NAMALWA (cell line): Measurements from ENCODE around the gene RPL23.
A peak's percentile ranks its signal among the peaks of the same experiment; 100 is the strongest.
"Not testable (repeated sequence)": the region's sequence is repeated elsewhere in the genome, so short reads cannot be mapped to it uniquely, and the experiment has no call there.

Experiments
- DNase-seq: peaks from one replicate; pipeline ENCODE4 v3.0.0-alpha.2; 2015; ENCODE audit warnings: low spot score

The RPL23 gene

DNA sequence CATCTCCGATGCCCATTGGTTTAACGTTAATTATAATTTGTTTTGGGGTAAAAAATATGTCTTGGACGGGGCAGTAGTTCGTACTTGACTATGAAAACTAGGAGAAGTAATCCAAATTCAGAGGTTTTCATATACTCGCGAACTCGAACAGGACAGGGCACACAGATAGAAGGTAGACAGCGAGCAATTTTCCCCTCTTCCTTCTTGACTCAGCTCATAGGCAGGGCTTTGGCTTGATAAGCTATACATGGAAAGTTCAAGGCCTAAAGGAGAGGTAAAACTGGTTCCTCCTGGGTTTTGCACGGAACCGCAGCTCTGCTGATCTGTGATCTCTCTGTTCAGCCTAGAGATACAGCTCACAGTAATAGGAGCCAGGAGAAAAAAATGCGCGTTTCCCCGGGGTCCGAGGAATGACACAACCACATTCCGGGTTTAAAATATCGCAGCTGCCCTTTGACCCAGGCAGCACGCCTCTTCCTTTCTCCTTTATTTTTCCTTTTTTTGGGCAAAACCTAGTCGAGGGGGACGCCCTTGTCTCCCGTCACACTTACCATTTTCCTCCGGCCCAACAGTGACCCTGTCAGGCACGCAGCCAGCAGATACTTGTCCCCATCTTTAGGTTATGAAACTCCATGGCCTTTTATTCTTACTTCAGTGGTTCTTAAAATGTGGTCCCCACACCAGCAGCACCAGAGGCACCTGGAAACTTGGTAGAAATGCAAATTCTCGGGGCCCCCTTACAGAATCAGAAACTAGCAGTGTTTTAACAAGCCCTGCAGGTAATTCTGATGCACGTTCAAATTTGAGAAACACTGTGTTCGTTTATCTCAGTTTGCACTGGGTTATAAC lies 14.7 kb upstream of the RPL23 start:
- DNase-seq: peak; percentile 80

DNA sequence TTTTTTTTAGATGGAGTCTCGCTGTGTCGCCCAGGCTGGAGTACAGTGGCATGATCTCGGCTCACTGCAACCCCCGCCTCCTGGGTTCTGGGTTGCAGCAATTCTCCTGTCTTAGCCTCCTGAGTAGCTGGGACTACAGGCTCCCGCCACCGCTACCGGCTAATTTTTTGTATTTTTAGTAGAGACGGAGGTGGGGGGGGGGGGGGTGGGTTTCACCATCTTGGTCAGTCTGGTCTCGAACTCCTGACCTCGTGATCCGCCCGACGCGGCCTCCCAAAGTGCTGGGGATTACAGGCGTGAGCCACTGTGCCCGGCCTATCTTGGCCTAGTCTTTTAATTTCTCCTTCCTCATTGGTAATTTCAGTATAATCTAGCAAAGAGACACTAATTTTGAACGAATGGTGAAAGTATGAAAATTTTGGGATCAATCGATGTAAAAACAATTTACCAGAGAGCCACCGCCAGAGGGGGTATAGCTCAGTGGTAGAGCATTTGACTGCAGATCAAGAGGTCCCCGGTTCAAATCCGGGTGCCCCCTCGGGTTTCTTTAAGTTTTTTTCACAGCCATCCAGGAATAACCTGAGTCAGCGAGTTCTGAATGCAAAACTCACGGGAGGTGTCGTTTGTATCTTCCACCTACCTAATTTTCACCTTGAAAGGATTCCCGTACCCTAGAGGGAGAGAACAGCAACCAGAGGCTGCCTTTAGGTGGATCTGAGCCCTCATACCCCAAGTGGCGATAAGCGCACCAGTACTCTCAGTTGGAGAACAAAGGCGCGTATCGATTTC lies 13.9 kb upstream of the RPL23 start:
- DNase-seq: peak; percentile 89

GRCh38 chr17:38864636-38865398 lies 11.3 kb upstream of the RPL23 start:
- no peak for DNase-seq

DNA sequence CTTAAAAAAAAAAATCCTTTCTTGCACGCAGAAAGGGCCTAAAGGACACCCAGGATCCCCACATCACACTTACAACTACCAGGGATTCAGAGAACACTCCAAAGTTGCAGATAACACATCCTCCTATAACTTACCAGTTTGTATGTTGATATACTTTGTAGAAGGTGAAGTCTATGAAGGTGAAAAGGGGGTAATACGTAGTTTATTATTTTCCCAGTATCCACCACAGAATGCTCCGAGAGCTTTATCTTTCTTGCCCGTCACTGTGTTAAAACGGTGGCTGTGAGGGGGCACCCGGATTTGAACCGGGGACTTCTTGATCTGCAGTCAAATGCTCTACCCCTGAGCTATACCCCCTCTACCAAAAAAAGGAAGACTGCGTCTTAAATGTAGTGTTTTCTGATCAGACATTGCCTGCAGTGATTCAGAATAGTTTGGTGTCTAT lies 7.9 kb upstream of the RPL23 start:
- peak; percentile 58 for DNase-seq

- DNase-seq: no peak
Measured at GRCh38 chr17:38857271-38857670, 3.8 kb upstream of the RPL23 start.

- not testable (repeated sequence) for DNase-seq
Measured at GRCh38 chr17:38855101-38855714, 1.7 kb upstream of the RPL23 start.

- peak; percentile 41 for DNase-seq
Measured at GRCh38 chr17:38852771-38853291, 690 bp downstream of the RPL23 start.

GRCh38 chr17:38851434-38851833 lies 2.1 kb downstream of the RPL23 start:
- no peak for DNase-seq

DNA sequence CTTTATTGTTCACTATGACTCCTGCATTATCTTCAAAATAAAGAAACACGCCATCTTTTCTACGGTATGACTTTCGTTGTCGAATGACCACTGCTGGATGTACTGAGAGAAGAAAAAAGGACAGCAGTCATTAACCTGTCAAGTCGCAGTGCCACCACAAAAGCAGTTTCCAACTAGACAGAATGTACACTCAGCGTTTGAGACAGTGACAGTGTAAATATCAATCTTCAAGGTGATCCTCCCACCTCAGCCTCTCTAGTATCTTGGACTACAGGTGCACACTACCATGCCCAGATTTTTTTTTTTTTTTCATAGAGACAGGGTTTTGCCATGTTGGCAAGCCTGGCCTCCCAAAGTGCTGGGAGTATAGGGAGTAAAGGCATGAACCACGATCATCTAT lies 3.1 kb downstream of the RPL23 start:
- DNase-seq: no peak

GRCh38 chr17:38848939-38849605 lies 4.4 kb downstream of the RPL23 start:
- no peak for DNase-seq

- no peak for DNase-seq
Measured at GRCh38 chr17:38848557-38848891, 5.0 kb downstream of the RPL23 start.

- peak; percentile 52 for DNase-seq
Measured at GRCh38 chr17:38844261-38844757, 9.2 kb downstream of the RPL23 start.

- no peak for DNase-seq
Measured at GRCh38 chr17:38825762-38826247, 27.7 kb downstream of the RPL23 start.

GRCh38 chr17:38824899-38825761 lies 28.4 kb downstream of the RPL23 start, which contains the start of gene CWC25:
Gene CWC25 (minus strand): TSS chr17:38825321. CDS start chr17:38825183, 138 bp downstream.
- DNase-seq: peak; percentile 97

GRCh38 chr17:38815576-38816193 lies 37.8 kb downstream of the RPL23 start:
- peak; percentile 65 for DNase-seq

DNA sequence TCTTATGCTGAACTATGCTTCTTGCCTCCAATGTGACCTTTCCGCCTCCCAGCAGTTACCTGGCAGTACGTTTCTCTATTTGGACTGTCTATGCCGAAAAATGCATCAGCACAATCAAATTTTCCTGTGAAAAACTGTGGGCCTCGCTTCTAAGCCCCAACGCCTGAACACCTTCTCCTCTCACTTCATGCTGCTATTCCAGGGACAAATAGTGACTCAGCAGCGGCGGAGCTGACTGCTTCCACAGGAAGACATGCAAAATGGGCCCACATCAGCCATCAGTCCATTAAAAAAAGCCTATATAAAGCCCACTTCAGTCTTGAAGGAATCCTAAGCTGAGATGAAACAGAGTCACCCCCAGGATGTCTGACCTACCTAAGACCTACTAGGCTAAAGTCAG lies 43.7 kb downstream of the RPL23 start:
- DNase-seq: no peak

DNA sequence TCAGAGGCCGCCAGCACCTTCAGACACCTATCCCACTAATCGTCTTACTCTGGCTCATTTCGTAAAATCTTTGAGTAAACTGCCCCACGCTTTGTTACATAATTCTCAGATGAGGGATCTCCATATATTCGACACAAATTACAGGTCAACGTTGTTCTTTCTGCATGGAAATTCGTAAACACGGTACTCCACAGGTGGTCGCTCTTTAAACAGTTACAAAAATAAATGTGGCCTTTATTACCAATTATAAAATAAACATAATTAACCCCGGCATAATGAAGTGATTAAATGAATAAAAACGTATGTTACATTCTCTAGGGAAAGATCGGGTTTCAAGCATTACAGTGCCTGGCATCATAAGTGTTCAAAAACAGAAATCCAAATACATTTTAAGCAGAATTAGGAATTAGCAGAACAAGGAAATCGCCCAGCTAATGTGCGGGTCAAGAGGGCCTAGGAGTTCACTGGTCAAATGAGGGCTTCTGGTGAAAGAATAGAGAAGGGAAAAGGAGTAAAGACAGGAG lies 53.2 kb downstream of the RPL23 start:
- DNase-seq: no peak

GRCh38 chr17:38799501-38800236 lies 53.9 kb downstream of the RPL23 start, which contains the start of gene PIP4K2B:
Gene PIP4K2B (minus strand): TSS chr17:38799556. CDS start chr17:38799424, 132 bp downstream.
- peak; percentile 94 for DNase-seq
